GM08714 (cell line): ENCODE measurements around the gene TMEM81.

Experiments used
- H3K4me3 ChIP-seq: fragments of 200-500 bp; sonication (Bioruptor generic); 2 replicates; pipeline ENCODE4 v1.5.1; 2014; ENCODE audit warnings: mild to moderate bottlenecking, low read length, inconsistent platforms
- ZNF274 ChIP-seq: IDR thresholded peaks from 2 replicates; pipeline ENCODE4 v1.6.1; 2012; ENCODE audit warnings: mild to moderate bottlenecking, low read depth, low read length

The TMEM81 gene

GRCh38 chr1:205057808-205058575 is 26.3 kb downstream of the TMEM81 start:
- H3K4me3 ChIP-seq, result no peak overlapping the region
- TF ChIP-seq ZNF274, result no peak

GRCh38 chr1:205056956-205057568 is 27.2 kb downstream of the TMEM81 start:
- no peak overlapping the region for H3K4me3 ChIP-seq
- TF ChIP-seq ZNF274, result no peak

DNA sequence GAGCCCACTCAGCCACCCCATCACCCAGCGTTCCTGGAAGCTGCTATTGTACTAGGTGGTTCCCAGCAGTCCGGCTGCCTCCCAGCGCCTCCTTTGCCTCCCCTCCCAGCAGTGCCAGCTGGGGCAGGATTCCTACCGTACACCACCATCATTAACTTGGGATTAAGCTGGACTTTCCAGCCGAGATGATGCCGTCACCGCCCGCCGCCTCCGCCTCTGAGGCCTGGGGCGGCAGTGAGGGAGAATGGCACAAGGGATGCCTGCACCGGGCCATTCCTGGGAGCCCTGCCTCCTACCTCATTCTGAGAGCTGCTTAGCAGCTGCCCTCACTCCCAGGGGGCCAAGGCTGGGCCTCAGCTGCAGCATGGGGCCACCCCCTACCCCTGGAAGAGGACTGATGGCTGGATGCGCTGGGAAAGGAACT is 28.1 kb downstream of the TMEM81 start:
- no peak for TF ChIP-seq ZNF274
- H3K4me3 ChIP-seq, result no peak overlapping the region

DNA sequence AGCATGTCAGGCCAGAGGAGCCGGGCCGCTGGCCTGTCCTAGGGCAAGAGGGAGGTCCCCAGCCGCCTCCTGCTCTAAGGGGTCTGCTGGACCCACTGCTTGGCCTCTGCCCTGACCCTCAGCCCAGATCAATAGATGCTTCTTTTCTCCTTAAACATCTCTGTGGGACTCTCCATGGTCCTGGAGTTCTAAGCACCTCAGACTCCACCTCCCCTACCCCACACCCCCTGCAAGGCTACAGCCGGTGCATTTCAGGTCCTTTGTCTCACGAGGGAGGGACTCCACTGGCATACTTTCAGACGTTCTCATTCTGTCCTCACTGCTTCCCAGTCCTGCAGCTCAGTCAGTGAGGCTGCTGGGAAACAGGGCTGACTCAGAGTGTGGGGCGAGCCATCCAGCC is 30.2 kb downstream of the TMEM81 start:
- TF ChIP-seq ZNF274, result no peak
- no peak overlapping the region for H3K4me3 ChIP-seq

DNA sequence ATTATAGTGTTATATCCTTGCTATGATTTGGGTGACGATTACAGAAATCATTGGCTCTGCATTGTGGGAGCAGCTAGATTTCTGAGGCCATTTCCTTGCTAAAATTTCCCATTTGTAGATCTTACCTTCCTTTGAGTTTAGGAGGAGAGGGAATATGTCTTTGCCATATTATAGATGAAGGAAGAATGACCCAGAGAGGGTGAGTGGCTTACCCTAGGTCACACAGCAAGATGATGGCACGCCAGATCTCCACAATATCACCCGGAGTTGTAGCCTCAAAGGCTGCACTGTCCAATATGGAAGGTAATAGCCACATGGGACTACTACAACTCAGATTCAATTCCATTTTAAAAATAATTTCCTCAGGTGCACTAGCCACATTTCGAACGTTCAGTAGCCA is 31.0 kb downstream of the TMEM81 start:
- TF ChIP-seq ZNF274, result no peak

DNA sequence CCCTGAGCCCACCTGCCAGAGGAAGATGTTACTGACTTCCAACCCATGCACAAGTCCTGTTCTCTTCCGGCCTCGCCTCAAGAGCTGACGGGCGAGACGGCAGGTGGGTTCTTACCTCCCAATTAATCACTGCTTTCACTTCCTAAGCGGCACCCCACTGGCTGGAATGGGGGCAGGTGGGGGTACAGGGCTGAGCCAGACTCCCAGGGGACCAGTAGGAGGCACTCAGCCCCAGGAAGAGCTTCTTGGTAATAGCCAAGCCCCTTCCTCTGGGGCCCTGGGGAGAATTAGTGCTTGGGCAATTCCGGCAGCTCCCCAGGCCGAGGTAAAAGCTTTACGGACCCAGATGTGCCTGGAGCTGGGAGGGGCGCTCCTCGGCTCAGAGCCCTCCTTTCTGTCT is 31.6 kb downstream of the TMEM81 start:
- no peak overlapping the region for H3K4me3 ChIP-seq
- TF ChIP-seq ZNF274, result no peak

More for the DNA sequence above, 31.0 kb downstream of the TMEM81 start:
- H3K4me3 ChIP-seq, result no peak overlapping the region

GRCh38 chr1:205049479-205049878 is 34.8 kb downstream of the TMEM81 start:
- no peak overlapping the region for H3K4me3 ChIP-seq
- no peak for TF ChIP-seq ZNF274

DNA sequence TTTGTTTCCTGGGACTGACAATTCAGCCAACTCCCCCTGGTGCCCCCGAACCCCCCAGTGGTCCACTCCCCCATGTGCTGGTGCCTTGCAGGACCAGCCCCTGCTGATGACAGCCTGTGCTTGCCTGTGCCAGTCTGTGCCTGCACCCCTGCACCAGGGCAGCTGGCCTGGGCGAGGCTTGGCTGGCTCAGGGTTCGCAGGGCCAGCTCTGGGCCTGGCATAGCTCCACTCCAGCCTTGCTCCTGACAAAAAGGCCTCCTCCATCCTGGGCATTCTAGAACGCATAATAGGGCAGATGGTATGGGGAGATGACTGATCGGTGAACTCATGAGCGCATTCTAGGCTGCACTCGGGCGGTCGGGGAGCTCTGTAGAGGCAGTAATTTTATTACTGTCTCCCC is 35.9 kb downstream of the TMEM81 start:
- TF ChIP-seq ZNF274, result no peak

GRCh38 chr1:205047764-205048231 is 36.5 kb downstream of the TMEM81 start:
- H3K4me3 ChIP-seq, result no peak overlapping the region
- TF ChIP-seq ZNF274, result no peak

More for the DNA sequence above, 35.9 kb downstream of the TMEM81 start:
- no peak overlapping the region for H3K4me3 ChIP-seq

GRCh38 chr1:205046870-205047269 is 37.4 kb downstream of the TMEM81 start:
- no peak for TF ChIP-seq ZNF274
- no peak overlapping the region for H3K4me3 ChIP-seq

- H3K4me3 ChIP-seq, result no peak overlapping the region
- TF ChIP-seq ZNF274, result no peak
Measured at GRCh38 chr1:205045146-205045545, 39.1 kb downstream of the TMEM81 start.

DNA sequence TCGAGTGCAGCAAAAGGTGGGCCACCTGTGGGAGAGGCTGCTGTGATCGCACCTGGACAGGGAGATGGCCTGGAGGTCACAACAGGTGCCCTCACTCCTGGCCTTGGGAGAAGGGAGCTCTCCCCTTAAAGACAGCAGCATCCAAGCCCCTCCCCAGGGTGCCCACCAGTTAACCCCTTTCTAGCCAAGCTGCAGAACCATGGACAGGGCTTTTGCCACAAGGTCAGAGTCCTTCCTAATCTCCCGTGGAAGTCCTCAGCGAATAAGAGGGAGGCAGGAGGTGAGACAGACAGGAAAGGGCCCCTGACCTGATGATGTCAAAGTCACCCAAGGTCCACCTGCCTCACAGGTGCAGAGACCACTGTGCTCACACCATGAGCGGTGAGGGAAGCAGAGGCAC is 39.5 kb downstream of the TMEM81 start:
- no peak for TF ChIP-seq ZNF274
- no peak overlapping the region for H3K4me3 ChIP-seq

GRCh38 chr1:205043866-205044265 is 40.4 kb downstream of the TMEM81 start:
- no peak for TF ChIP-seq ZNF274
- no peak overlapping the region for H3K4me3 ChIP-seq

DNA sequence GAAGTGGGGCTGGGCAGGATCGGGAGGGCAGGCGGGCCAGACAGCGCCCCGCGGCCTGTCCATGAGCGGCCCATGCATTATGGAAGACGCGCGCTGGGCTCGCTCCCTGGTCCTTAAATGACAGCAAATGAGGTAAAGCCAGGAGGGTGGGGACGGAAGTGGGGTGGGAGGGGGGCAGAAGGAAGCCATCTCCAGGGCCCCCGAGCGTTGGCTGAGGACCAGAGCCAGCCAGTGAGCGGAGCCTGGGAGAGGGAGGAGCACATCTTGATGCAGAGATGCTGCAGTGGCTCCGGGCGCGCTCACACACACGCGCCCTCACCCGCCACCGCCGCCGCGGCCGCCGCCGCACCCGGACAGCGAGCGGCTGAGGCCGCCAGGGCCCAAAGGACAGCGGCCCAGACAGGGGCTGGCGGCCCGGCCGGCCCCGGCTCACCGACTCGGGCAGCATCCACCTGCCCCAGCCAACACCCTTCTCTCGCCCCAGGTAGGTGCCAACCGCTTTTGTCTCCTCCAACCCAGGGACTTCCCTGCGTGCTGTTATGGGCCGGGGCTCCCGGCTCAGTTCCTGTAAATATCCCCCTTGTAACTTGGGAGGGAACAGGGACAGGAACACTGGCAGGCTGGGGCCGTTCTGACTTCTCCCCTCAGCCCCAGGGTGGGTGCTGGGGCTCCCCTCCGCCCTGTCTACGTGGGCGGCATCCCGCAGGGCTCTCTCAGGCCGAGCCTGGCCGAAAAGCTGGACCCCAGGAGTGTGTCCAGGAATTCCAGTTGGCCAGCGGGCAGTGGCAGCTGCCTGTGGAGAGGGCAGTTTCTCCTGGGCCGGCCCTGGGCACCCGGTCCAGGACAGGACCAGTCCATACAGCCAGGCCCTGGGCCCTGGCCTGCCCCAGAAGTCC is 41.1 kb downstream of the TMEM81 start, which contains the start of gene CNTN2:
CNTN2 (plus strand) TSS at position 302 of the 896 bp plus-strand sequence. CDS start 9,974 bp downstream, outside the sequence.
- TF ChIP-seq ZNF274, result no peak
- no peak within 1 kb of the TSS for H3K4me3 ChIP-seq
